Hematopoietic multipotent progenitor cell treated with erythropoietin and hydrocortisone succinate and interleukin-3 and kit ligand, for 17 days (in vitro differentiated cells): Measurements from ENCODE around the gene CNOT8.
A peak's percentile ranks its signal among the peaks of the same experiment; 100 is the strongest.
"Not testable (repeated sequence)": the region's sequence is repeated elsewhere in the genome, so short reads cannot be mapped to it uniquely, and the experiment has no call there.

Experiments
- DNase-seq: peaks from one replicate; pipeline ENCODE4 v3.0.0-alpha.2; 2015; ENCODE audit warnings: low spot score

CNOT8 gene

GRCh38 chr5:154858297-154858971 lies at the start of gene CNOT8:
Gene CNOT8, plus strand, starts transcription at chr5:154858627. Its CDS starts 4,652 bp downstream, at chr5:154863279.
- peak; percentile 92 for DNase-seq

- no peak for DNase-seq
These were observed 47.2 kb upstream of the CNOT8 start for GRCh38 chr5:154811239-154811638.

- DNase-seq, result peak; percentile 89
These were observed 46.6 kb upstream of the CNOT8 start for GRCh38 chr5:154811653-154812465.

- DNase-seq, result no peak
These were observed 45.3 kb upstream of the CNOT8 start for GRCh38 chr5:154813158-154813557.

GRCh38 chr5:154813736-154814135 lies 44.7 kb upstream of the CNOT8 start:
- no peak for DNase-seq

GRCh38 chr5:154815025-154815424 lies 43.4 kb upstream of the CNOT8 start:
- DNase-seq, result no peak

GRCh38 chr5:154815684-154816247 lies 42.7 kb upstream of the CNOT8 start:
- DNase-seq, result no peak

- DNase-seq, result no peak
These were observed 41.4 kb upstream of the CNOT8 start for GRCh38 chr5:154816891-154817492.

GRCh38 chr5:154817815-154818214 lies 40.6 kb upstream of the CNOT8 start:
- DNase-seq, result no peak

GRCh38 chr5:154818471-154819116 lies 39.8 kb upstream of the CNOT8 start:
- DNase-seq, result peak; percentile 61

- DNase-seq, result no peak
These were observed 38.9 kb upstream of the CNOT8 start for GRCh38 chr5:154819546-154819945.

GRCh38 chr5:154820383-154820782 lies 38.0 kb upstream of the CNOT8 start:
- DNase-seq, result no peak

- DNase-seq, result not testable (repeated sequence)
These were observed 35.5 kb upstream of the CNOT8 start for GRCh38 chr5:154822896-154823295.

- no peak for DNase-seq
These were observed 34.8 kb upstream of the CNOT8 start for GRCh38 chr5:154823605-154824004.

- no peak for DNase-seq
These were observed 34.4 kb upstream of the CNOT8 start for GRCh38 chr5:154824070-154824469.

GRCh38 chr5:154829181-154829588 lies 29.2 kb upstream of the CNOT8 start:
- peak; percentile 45 for DNase-seq

GRCh38 chr5:154829589-154830218 lies 28.7 kb upstream of the CNOT8 start:
- DNase-seq, result no peak

- DNase-seq, result no peak
These were observed 28.2 kb upstream of the CNOT8 start for GRCh38 chr5:154830219-154830595.

- DNase-seq, result no peak
These were observed 27.8 kb upstream of the CNOT8 start for GRCh38 chr5:154830596-154830995.

- no peak for DNase-seq
These were observed 27.0 kb upstream of the CNOT8 start for GRCh38 chr5:154831451-154831850.

GRCh38 chr5:154832804-154833203 lies 25.6 kb upstream of the CNOT8 start:
- not testable (repeated sequence) for DNase-seq

GRCh38 chr5:154834053-154834452 lies 24.4 kb upstream of the CNOT8 start:
- peak; percentile 56 for DNase-seq
